Smooth muscle cell (in vitro differentiated cells): ENCODE data around the gene MAD1L1. TPM values are rescaled to one million over a fixed set of nuclear protein-coding genes. Genes with fewer than 3 reads are reported as not detected.

Source experiments
- DNase-seq: peaks from one replicate; lab custom pipeline; 2025; ENCODE audit not compliant: unreplicated experiment; lab: John Stamatoyannopoulos, UW
- H2AFZ ChIP-seq: fragments of 200-600 bp; sonication (generic); 2 replicates; pipeline ENCODE4 v1.6.0; 2016; ENCODE audit warnings: antibody characterized with exemption, low read depth, mild to moderate bottlenecking
- H3F3A ChIP-seq: fragments of 200-600 bp; sonication (generic); 2 replicates; pipeline ENCODE4 v1.6.0; 2017; ENCODE audit warnings: antibody characterized with exemption, low read depth
- H3K27ac ChIP-seq: fragments of 200-600 bp; sonication (generic); 2 replicates; pipeline ENCODE4 v1.5.1; 2016; ENCODE audit warnings: low read depth, mild to moderate bottlenecking
- H3K27me3 ChIP-seq: fragments of 200-600 bp; sonication (generic); 2 replicates; pipeline ENCODE4 v1.6.1; 2016; ENCODE audit warnings: low read depth, mild to moderate bottlenecking
- H3K36me3 ChIP-seq: fragments of 200-600 bp; sonication (generic); 2 replicates; pipeline ENCODE4 v1.5.1; 2016; ENCODE audit warnings: low read depth
- H3K4me1 ChIP-seq: fragments of 200-600 bp; sonication (generic); 2 replicates; pipeline ENCODE4 v1.5.1; 2016; ENCODE audit warnings: low read depth
- H3K4me2 ChIP-seq: fragments of 200-600 bp; sonication (generic); 2 replicates; pipeline ENCODE4 v1.6.0; 2016; ENCODE audit warnings: mild to moderate bottlenecking
- H3K4me3 ChIP-seq: fragments of 200-600 bp; sonication (generic); 2 replicates; pipeline ENCODE4 v1.5.1; 2016; ENCODE audit warnings: mild to moderate bottlenecking
- H3K79me2 ChIP-seq: fragments of 200-600 bp; sonication (generic); 2 replicates; pipeline ENCODE4 v1.6.0; 2016; ENCODE audit warnings: low read depth, mild to moderate bottlenecking
- H3K9ac ChIP-seq: fragments of 200-600 bp; sonication (generic); 2 replicates; pipeline ENCODE4 v1.6.0; 2016; ENCODE audit warnings: low read depth
- H3K9me3 ChIP-seq: fragments of 200-600 bp; sonication (generic); replicated peaks from 2 replicates; pipeline ENCODE4 v1.5.1; 2016; ENCODE audit warnings: low read depth
- H4K20me1 ChIP-seq: fragments of 200-600 bp; sonication (generic); 2 replicates; pipeline ENCODE4 v1.6.0; 2016; ENCODE audit warnings: low read depth
- WGBS: methylation state at CpG from one replicate; pipeline ENCODE4 v1.1.7; 2016; ENCODE audit warnings: low lambda C conversion rate; 5-methylcytosine and 5-hydroxymethylcytosine counted together
- polyA plus RNA-seq: library from polyadenylated mRNA; unstranded; fragments of >200 nt; fragmentation: Nextera tagmentation; extraction: Ambion mirVana; gene quantifications from 2 replicates; pipeline ENCODE4 v1.2.1, GENCODE V29; 2016
- total RNA-seq: library from RNA; depleted of rRNA; stranded (reverse); fragments of >200 nt; gene quantifications from 2 replicates; pipeline ENCODE4 v1.2.3, GENCODE V29; 2014
- TF ChIP-seq, protein P1 (sequence below): fragments of 200-600 bp; sonication (generic); IDR thresholded peaks from 2 replicates; pipeline ENCODE4 v1.5.1; 2017; ENCODE audit warnings: borderline replicate concordance, mild to moderate bottlenecking, antibody characterized with exemption; ENCODE audit not compliant: insufficient read depth, poor library complexity, severe bottlenecking

The MAD1L1 gene
- total and polyA plus RNA-seq, 2 experiments from 2014 or later = 33.4 to 60.7 TPM

DNA sequence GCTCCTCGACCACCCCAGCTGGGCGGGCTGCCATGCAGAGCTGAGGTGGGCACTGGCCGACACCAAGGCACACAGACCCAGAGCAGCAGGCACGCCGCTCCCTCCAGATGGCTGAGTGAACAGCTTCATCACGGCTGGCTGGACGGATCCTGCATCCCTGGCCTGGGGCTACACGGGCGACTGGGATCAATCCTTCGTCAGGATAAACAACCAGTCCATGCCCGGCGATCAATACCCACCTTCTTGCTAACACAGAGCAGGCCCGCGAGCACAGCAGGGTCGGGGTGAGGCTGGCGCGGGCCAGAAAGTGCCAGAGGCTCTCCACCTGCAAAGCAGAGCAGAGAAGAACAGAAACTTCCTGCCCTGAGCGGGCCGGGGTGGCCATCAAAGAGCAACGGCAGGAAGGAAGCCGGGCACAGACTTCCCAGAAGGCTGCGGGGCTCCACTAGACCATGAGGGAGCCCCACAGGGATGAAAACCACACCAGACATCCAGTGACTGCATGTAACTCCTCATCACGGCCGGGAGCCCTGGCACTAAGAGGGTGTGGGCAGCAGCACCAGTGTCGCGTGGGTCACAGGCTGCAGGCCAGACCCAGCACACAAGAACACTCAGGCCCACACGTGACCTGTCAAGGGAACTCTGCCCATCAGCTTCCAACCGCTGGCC, 166.4 kb downstream of the MAD1L1 start:
- Histone ChIP-seq H3K79me2 (no peaks in the 10 kb centered on the region), H3K27me3 (no peaks in the 10 kb centered on the region), H3K4me3 (no peak overlapping the region), H2AFZ (no peak overlapping the region), H3K4me2 (no peak overlapping the region), H4K20me1 (peaks cover 3% of the 10 kb centered on the region), H3K9ac (no peak overlapping the region), H3F3A (no peaks in the 10 kb centered on the region), H3K4me1 (peaks cover 13% of the 10 kb centered on the region), H3K9me3 (no peaks in the 10 kb centered on the region), H3K36me3 (no peaks in the 10 kb centered on the region), H3K27ac (no peak overlapping the region)
- 96% methylated on average over 28 of the region's 28 CpGs for WGBS
- TF ChIP-seq, protein P1, sequence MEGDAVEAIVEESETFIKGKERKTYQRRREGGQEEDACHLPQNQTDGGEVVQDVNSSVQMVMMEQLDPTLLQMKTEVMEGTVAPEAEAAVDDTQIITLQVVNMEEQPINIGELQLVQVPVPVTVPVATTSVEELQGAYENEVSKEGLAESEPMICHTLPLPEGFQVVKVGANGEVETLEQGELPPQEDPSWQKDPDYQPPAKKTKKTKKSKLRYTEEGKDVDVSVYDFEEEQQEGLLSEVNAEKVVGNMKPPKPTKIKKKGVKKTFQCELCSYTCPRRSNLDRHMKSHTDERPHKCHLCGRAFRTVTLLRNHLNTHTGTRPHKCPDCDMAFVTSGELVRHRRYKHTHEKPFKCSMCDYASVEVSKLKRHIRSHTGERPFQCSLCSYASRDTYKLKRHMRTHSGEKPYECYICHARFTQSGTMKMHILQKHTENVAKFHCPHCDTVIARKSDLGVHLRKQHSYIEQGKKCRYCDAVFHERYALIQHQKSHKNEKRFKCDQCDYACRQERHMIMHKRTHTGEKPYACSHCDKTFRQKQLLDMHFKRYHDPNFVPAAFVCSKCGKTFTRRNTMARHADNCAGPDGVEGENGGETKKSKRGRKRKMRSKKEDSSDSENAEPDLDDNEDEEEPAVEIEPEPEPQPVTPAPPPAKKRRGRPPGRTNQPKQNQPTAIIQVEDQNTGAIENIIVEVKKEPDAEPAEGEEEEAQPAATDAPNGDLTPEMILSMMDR = no peak
- no peak for DNase-seq

DNA sequence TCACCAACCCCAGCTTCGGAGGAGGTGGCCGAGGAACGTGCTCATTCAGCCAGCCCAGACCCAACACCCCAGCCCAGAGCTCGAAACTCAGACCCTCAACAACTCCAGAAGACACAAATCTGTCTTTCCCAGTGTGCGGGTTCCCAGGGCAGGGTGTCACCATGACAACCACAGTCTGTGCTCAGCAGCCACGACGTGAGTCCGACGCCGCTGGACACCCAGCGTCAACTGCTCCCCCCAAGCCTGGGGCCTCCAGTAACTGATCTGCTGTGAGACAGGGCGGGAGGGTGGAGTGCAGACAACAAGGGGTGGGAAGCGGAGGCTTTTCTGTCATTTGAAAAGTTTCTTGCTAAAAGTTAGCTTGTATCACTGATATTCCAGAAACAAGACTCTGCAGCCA, 167.2 kb downstream of the MAD1L1 start:
- Histone ChIP-seq H3K79me2 (no peaks in the 10 kb centered on the region), H3K9ac (no peak overlapping the region), H3K36me3 (no peaks in the 10 kb centered on the region), H3K4me2 (no peak overlapping the region), H3K27me3 (no peaks in the 10 kb centered on the region), H2AFZ (no peak overlapping the region), H3K4me1 (peaks cover 13% of the 10 kb centered on the region), H3K27ac (no peak overlapping the region), H3F3A (no peaks in the 10 kb centered on the region), H4K20me1 (peaks cover 3% of the 10 kb centered on the region), H3K9me3 (no peaks in the 10 kb centered on the region), H3K4me3 (no peak overlapping the region)
- TF ChIP-seq, protein P1 = no peak
- DNase-seq = no peak
- WGBS = 90% methylated on average over 13 of the region's 13 CpGs

DNA sequence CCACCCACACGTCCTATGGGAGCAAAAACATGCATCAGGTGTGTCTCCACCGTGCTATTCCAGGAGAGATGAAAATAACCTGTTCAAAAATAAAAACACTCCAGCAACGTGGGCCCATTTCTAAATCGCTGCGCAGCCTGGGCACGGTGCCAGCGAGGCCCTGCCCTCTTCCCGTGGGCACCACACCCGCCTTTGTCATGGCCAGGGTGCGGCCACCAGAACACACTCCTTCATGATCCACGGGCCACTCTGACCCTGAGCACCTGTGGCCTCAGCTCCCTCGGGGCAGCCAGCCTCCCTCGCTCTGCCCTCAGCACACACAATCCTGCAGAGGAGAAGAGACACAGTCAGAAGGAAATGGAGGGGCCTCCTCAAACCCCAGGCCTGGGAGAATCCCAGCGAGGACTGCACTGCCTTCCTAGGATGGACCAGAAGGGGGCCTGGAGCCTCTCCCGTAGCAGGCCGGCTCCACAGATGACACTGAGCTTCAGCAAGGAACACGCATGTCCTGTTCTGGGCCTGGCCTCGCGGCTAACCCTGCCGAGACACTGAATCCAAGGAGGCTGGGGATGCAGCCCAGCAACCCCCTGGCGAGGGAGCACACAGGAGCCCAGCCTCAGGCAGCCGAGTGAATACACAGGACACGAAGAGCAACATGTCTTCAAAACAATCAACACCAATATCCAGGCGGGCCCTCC, 169.0 kb downstream of the MAD1L1 start:
- Histone ChIP-seq H3K36me3 (no peaks in the 10 kb centered on the region), H3F3A (no peaks in the 10 kb centered on the region), H3K27ac (no peak overlapping the region), H3K4me3 (no peak overlapping the region), H3K9ac (no peak overlapping the region), H4K20me1 (no peaks in the 10 kb centered on the region), H3K9me3 (no peaks in the 10 kb centered on the region), H2AFZ (no peak overlapping the region), H3K79me2 (no peaks in the 10 kb centered on the region), H3K4me1 (no peaks in the 10 kb centered on the region), H3K27me3 (no peaks in the 10 kb centered on the region), H3K4me2 (no peak overlapping the region)
- DNase-seq = no peak
- TF ChIP-seq, protein P1 = no peak
- WGBS = 90% methylated on average over 24 of the region's 24 CpGs
